K562 (cell line): ENCODE measurements around the gene ZNF200. TPM values are rescaled to one million over a fixed set of nuclear protein-coding genes. Genes with fewer than 3 reads are reported as not detected.

Experiments used
- DNMT1 ChIP-seq: fragments of 450-650 bp; IDR thresholded peaks from 2 replicates; pipeline ENCODE4 v1.6.1; 2016; ENCODE audit warnings: antibody characterized with exemption, mild to moderate bottlenecking
- FUS ChIP-seq: fragments of 200-400 bp; formaldehyde crosslinking; optimal IDR thresholded peaks from 2 replicates; pipeline ENCODE3; 2017; ENCODE audit warnings: low read depth, low read length
- HDGF ChIP-seq: fragments of 450-650 bp; IDR thresholded peaks from 2 replicates; pipeline ENCODE4 v1.6.1; 2016
- RFX5 ChIP-seq: IDR thresholded peaks from 2 replicates; pipeline ENCODE4 v1.6.1; 2011; ENCODE audit warnings: low read depth, mild to moderate bottlenecking, improper control_type of control experiment, low read length
- RREB1 ChIP-seq: fragments of 250-450 bp; sonication (Bioruptor Pico); IDR thresholded peaks from 2 replicates; pipeline ENCODE4 v1.4.0; 2020
- SMARCC2 ChIP-seq: fragments of 450-650 bp; IDR thresholded peaks from 2 replicates; pipeline ENCODE4 v1.6.1; 2017; ENCODE audit warnings: antibody characterized with exemption, moderate library complexity, mild to moderate bottlenecking, low read depth
- SRSF3 ChIP-seq: fragments of 200-400 bp; formaldehyde crosslinking; IDR thresholded peaks from 2 replicates; pipeline ENCODE4 v1.6.1; 2016; ENCODE audit warnings: mild to moderate bottlenecking, low read length, moderate library complexity; ENCODE audit not compliant: insufficient read depth
- ZNF175 ChIP-seq: fragments of 200-800 bp; sonication (Bioruptor generic); IDR thresholded peaks from 2 replicates; pipeline ENCODE4 v1.6.1; 2016; ENCODE audit warnings: low read depth, mild to moderate bottlenecking, missing genetic modification characterization, missing compliant biosample characterization
- ZNF217 ChIP-seq: sonication (generic); formaldehyde crosslinking; IDR thresholded peaks from 2 replicates; pipeline ENCODE4 v1.8.0; 2022; ENCODE audit warnings: mild to moderate bottlenecking, missing genetic modification reagents
- polyA plus RNA-seq, 8 experiments: library from polyadenylated mRNA; depleted of rRNA in 4 of 8; stranded (reverse) in 5 of 8; unstranded in 3 of 8; fragments of >200 nt; fragmentation: Nextera tagmentation in 2 of 8; fragmentation: Illumina TruSeq in 1 of 8; extraction: Ambion mirVana in 2 of 8; extraction: Trizol in 1 of 8; gene quantifications; 2 replicates each; pipeline versions ENCODE4 v1.2.1 to v1.2.3, GENCODE V29; 2011 to 2014; ENCODE audit warnings: inconsistent platforms in 1 of 8, missing spikeins in 1 of 8
- total RNA-seq, 7 experiments: library from RNA; depleted of rRNA in 6 of 7; stranded (reverse); fragments of >200 nt in 6 of 7; fragmentation: Illumina TruSeq in 2 of 7; extraction: Trizol in 2 of 7; gene quantifications; 2 replicates each; pipeline versions ENCODE4 v1.2.1 to v1.2.3, GENCODE V29; 2011 to 2021; ENCODE audit warnings: low replicate concordance in 1 of 7
- TF ChIP-seq, protein P1 (sequence below): fragments of 200-600 bp; sonication (generic); IDR thresholded peaks from one replicate; pipeline ENCODE4 v1.6.1; 2012; ENCODE audit warnings: mild to moderate bottlenecking, low read depth, low read length, inconsistent platforms

The ZNF200 gene
- total and polyA plus RNA-seq, 9 of the 15 experiments (the other 6 are each of a cell fraction or from before 2014, with no cell fraction given) = 4.8 to 14.5 (median 9.2) TPM

GRCh38 chr16:3264137-3265036 lies 29.4 kb upstream of the ZNF200 start (continued):
- TF ChIP-seq, protein P1, sequence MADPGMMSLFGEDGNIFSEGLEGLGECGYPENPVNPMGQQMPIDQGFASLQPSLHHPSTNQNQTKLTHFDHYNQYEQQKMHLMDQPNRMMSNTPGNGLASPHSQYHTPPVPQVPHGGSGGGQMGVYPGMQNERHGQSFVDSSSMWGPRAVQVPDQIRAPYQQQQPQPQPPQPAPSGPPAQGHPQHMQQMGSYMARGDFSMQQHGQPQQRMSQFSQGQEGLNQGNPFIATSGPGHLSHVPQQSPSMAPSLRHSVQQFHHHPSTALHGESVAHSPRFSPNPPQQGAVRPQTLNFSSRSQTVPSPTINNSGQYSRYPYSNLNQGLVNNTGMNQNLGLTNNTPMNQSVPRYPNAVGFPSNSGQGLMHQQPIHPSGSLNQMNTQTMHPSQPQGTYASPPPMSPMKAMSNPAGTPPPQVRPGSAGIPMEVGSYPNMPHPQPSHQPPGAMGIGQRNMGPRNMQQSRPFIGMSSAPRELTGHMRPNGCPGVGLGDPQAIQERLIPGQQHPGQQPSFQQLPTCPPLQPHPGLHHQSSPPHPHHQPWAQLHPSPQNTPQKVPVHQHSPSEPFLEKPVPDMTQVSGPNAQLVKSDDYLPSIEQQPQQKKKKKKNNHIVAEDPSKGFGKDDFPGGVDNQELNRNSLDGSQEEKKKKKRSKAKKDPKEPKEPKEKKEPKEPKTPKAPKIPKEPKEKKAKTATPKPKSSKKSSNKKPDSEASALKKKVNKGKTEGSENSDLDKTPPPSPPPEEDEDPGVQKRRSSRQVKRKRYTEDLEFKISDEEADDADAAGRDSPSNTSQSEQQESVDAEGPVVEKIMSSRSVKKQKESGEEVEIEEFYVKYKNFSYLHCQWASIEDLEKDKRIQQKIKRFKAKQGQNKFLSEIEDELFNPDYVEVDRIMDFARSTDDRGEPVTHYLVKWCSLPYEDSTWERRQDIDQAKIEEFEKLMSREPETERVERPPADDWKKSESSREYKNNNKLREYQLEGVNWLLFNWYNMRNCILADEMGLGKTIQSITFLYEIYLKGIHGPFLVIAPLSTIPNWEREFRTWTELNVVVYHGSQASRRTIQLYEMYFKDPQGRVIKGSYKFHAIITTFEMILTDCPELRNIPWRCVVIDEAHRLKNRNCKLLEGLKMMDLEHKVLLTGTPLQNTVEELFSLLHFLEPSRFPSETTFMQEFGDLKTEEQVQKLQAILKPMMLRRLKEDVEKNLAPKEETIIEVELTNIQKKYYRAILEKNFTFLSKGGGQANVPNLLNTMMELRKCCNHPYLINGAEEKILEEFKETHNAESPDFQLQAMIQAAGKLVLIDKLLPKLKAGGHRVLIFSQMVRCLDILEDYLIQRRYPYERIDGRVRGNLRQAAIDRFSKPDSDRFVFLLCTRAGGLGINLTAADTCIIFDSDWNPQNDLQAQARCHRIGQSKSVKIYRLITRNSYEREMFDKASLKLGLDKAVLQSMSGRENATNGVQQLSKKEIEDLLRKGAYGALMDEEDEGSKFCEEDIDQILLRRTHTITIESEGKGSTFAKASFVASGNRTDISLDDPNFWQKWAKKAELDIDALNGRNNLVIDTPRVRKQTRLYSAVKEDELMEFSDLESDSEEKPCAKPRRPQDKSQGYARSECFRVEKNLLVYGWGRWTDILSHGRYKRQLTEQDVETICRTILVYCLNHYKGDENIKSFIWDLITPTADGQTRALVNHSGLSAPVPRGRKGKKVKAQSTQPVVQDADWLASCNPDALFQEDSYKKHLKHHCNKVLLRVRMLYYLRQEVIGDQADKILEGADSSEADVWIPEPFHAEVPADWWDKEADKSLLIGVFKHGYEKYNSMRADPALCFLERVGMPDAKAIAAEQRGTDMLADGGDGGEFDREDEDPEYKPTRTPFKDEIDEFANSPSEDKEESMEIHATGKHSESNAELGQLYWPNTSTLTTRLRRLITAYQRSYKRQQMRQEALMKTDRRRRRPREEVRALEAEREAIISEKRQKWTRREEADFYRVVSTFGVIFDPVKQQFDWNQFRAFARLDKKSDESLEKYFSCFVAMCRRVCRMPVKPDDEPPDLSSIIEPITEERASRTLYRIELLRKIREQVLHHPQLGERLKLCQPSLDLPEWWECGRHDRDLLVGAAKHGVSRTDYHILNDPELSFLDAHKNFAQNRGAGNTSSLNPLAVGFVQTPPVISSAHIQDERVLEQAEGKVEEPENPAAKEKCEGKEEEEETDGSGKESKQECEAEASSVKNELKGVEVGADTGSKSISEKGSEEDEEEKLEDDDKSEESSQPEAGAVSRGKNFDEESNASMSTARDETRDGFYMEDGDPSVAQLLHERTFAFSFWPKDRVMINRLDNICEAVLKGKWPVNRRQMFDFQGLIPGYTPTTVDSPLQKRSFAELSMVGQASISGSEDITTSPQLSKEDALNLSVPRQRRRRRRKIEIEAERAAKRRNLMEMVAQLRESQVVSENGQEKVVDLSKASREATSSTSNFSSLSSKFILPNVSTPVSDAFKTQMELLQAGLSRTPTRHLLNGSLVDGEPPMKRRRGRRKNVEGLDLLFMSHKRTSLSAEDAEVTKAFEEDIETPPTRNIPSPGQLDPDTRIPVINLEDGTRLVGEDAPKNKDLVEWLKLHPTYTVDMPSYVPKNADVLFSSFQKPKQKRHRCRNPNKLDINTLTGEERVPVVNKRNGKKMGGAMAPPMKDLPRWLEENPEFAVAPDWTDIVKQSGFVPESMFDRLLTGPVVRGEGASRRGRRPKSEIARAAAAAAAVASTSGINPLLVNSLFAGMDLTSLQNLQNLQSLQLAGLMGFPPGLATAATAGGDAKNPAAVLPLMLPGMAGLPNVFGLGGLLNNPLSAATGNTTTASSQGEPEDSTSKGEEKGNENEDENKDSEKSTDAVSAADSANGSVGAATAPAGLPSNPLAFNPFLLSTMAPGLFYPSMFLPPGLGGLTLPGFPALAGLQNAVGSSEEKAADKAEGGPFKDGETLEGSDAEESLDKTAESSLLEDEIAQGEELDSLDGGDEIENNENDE = no peak
- TF ChIP-seq SMARCC2 (no peak), DNMT1 (no peak), ZNF217 (CRISPR knock-in tag) (0 out of 2 replicates have a peak, but pooled peaks have one; percentile 90), ZNF175 (peak; percentile 66; the same call in 1 of the 2 replicates), SRSF3 (no peak), RREB1 (CRISPR knock-in tag) (no peak), RFX5 (no peak), HDGF (no peak), FUS (no peak)
